SK-N-SH treated with all-trans-retinoic acid at 6 μM for 48 hours (cell line): ENCODE results near the gene GGTLC1.

Source experiments
- ARNTL ChIP-seq: fragments of 450-650 bp; formaldehyde crosslinking; IDR thresholded peaks from 2 replicates; pipeline ENCODE4 v1.5.0; 2020; ENCODE audit warnings: low read depth, mild to moderate bottlenecking, moderate library complexity, borderline replicate concordance
- ESRRG ChIP-seq: fragments of 250-450 bp; sonication (Bioruptor Pico); IDR thresholded peaks from 2 replicates; pipeline ENCODE4 v1.6.1; 2021; ENCODE audit warnings: mild to moderate bottlenecking
- ZFP3 ChIP-seq: fragments of 250-450 bp; sonication (Bioruptor Pico); IDR thresholded peaks from 2 replicates; pipeline ENCODE4 v1.5.0; 2020; ENCODE audit warnings: mild to moderate bottlenecking, moderate library complexity
- ZNF565 ChIP-seq: fragments of 450-650 bp; formaldehyde crosslinking; conservative IDR thresholded peaks from 2 replicates; pipeline ENCODE4 v1.5.0; 2020; ENCODE audit warnings: low read depth, mild to moderate bottlenecking, moderate library complexity
- ZNF70 ChIP-seq: fragments of 450-650 bp; formaldehyde crosslinking; IDR thresholded peaks from 2 replicates; pipeline ENCODE4 v1.5.0; 2020; ENCODE audit warnings: mild to moderate bottlenecking, moderate library complexity
- TF ChIP-seq, protein P1 (sequence below): fragments of 250-450 bp; sonication (Bioruptor Pico); IDR thresholded peaks from 2 replicates; pipeline ENCODE4 v1.5.1; 2020; ENCODE audit warnings: low read depth, mild to moderate bottlenecking, moderate library complexity
- TF ChIP-seq, protein P2 (sequence below): fragments of 250-450 bp; sonication (Bioruptor Pico); IDR thresholded peaks from 2 replicates; pipeline ENCODE4 v1.8.0; 2020; ENCODE audit warnings: mild to moderate bottlenecking, moderate library complexity, borderline replicate concordance
- TF ChIP-seq, protein P3 (sequence below): fragments of 250-450 bp; sonication (Bioruptor Pico); IDR thresholded peaks from 2 replicates; pipeline ENCODE4 v1.8.0; 2021; ENCODE audit warnings: low read depth, mild to moderate bottlenecking, moderate library complexity, borderline replicate concordance

DNA sequence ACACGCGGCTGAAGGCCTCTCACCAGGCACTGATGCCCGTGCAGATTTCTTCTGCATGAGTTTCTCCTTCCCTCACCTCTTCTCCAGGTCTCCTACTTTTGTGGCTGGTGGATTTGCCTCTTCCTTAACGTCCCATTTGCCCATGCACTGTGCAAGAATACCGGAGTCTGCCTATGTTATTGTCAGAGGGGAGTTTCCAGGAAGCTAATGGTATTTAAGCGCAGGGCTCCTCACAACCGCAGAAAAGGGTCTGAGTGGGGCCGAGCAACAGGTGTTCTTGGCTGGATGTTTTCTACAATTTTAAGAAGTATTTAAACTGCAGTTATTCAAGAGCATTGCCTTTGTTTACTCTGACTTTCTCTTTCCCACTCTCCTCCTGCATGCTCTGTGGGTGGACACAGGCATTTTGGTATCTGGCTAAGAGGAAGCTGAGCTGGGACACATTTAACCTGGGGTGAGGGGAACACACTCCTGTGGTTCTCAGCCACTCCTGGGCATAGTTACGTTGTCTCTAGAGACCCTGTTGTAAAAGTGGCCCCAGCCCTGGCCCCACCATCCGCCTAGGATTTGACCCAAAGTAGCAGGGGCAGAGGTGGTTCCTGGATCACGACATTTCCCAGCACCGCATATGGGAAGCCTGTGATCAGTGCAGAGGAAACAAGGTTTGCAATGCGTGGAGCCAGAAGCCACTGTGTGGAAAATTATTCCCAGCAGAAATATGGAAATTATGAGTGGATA is 34.4 kb downstream of the GGTLC1 start:
- TF ChIP-seq, protein P1, sequence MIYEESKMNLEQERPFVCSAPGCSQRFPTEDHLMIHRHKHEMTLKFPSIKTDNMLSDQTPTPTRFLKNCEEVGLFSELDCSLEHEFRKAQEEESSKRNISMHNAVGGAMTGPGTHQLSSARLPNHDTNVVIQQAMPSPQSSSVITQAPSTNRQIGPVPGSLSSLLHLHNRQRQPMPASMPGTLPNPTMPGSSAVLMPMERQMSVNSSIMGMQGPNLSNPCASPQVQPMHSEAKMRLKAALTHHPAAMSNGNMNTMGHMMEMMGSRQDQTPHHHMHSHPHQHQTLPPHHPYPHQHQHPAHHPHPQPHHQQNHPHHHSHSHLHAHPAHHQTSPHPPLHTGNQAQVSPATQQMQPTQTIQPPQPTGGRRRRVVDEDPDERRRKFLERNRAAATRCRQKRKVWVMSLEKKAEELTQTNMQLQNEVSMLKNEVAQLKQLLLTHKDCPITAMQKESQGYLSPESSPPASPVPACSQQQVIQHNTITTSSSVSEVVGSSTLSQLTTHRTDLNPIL (CRISPR knock-in tag) = no peak
- no peak for TF ChIP-seq ARNTL (CRISPR knock-in tag)
- TF ChIP-seq, protein P2, sequence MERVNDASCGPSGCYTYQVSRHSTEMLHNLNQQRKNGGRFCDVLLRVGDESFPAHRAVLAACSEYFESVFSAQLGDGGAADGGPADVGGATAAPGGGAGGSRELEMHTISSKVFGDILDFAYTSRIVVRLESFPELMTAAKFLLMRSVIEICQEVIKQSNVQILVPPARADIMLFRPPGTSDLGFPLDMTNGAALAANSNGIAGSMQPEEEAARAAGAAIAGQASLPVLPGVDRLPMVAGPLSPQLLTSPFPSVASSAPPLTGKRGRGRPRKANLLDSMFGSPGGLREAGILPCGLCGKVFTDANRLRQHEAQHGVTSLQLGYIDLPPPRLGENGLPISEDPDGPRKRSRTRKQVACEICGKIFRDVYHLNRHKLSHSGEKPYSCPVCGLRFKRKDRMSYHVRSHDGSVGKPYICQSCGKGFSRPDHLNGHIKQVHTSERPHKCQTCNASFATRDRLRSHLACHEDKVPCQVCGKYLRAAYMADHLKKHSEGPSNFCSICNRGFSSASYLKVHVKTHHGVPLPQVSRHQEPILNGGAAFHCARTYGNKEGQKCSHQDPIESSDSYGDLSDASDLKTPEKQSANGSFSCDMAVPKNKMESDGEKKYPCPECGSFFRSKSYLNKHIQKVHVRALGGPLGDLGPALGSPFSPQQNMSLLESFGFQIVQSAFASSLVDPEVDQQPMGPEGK (CRISPR knock-in tag) = no peak
- TF ChIP-seq ZNF565 = no peak
- TF ChIP-seq ZNF70 = no peak
- no peak for TF ChIP-seq ZFP3 (CRISPR knock-in tag)
- TF ChIP-seq, protein P3, sequence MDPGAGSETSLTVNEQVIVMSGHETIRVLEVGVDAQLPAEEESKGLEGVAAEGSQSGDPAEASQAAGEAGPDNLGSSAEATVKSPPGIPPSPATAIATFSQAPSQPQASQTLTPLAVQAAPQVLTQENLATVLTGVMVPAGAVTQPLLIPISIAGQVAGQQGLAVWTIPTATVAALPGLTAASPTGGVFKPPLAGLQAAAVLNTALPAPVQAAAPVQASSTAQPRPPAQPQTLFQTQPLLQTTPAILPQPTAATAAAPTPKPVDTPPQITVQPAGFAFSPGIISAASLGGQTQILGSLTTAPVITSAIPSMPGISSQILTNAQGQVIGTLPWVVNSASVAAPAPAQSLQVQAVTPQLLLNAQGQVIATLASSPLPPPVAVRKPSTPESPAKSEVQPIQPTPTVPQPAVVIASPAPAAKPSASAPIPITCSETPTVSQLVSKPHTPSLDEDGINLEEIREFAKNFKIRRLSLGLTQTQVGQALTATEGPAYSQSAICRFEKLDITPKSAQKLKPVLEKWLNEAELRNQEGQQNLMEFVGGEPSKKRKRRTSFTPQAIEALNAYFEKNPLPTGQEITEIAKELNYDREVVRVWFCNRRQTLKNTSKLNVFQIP (CRISPR knock-in tag) = no peak
- TF ChIP-seq ESRRG = no peak
